Measurements from ENCODE around the gene CDH13. TPM values are rescaled to one million over a fixed set of nuclear protein-coding genes. Genes with fewer than 3 reads are reported as not detected.

CDH13 gene
- total and polyA plus RNA-seq, 2 experiments from 2014 or later, result 1.6 to 4.4 TPM

GRCh38 chr16:83520596-83520995 is 893.8 kb downstream of the CDH13 start:
- no peaks in the 10 kb centered on the region for H3K79me2 ChIP-seq (replicated peaks; ENCODE audit: insufficient read depth)
- H3K27me3 ChIP-seq (ENCODE audit: insufficient read depth), result no peaks in the 10 kb centered on the region
- H3K9me3 Mint-ChIP-seq, result peaks cover 16% of the 10 kb centered on the region
- ATAC-seq (no peak), DNase-seq (ENCODE audit: low spot score) (no peak)
- no peaks in the 10 kb centered on the region for H3K36me3 ChIP-seq (ENCODE audit: insufficient read depth)
- H3K4me1 ChIP-seq (ENCODE audit: insufficient read depth), result no peaks in the 10 kb centered on the region
- H3K27me3 Mint-ChIP-seq (ENCODE audit: insufficient read depth, low read depth, poor library complexity), result no peaks in the 10 kb centered on the region
- H3K4me2 ChIP-seq, result no peak overlapping the region
- no peaks in the 10 kb centered on the region for H3K36me3 Mint-ChIP-seq (ENCODE audit: low read depth)
- H2AFZ ChIP-seq, result no peak overlapping the region
- no peak overlapping the region for H3K4me3 Mint-ChIP-seq
- H3K4me3 ChIP-seq, result no peak overlapping the region
- no peak overlapping the region for H3K27ac Mint-ChIP-seq
- 0 out of 2 replicates have a peak, but pooled peaks cover 3% of the 10 kb centered on the region for H3K9me2 ChIP-seq (ENCODE audit: insufficient read depth)
- H3K4me1 Mint-ChIP-seq, result no peaks in the 10 kb centered on the region
- H3F3A ChIP-seq (replicated peaks; ENCODE audit: low read depth), result no peaks in the 10 kb centered on the region
- TF ChIP-seq, protein P1, sequence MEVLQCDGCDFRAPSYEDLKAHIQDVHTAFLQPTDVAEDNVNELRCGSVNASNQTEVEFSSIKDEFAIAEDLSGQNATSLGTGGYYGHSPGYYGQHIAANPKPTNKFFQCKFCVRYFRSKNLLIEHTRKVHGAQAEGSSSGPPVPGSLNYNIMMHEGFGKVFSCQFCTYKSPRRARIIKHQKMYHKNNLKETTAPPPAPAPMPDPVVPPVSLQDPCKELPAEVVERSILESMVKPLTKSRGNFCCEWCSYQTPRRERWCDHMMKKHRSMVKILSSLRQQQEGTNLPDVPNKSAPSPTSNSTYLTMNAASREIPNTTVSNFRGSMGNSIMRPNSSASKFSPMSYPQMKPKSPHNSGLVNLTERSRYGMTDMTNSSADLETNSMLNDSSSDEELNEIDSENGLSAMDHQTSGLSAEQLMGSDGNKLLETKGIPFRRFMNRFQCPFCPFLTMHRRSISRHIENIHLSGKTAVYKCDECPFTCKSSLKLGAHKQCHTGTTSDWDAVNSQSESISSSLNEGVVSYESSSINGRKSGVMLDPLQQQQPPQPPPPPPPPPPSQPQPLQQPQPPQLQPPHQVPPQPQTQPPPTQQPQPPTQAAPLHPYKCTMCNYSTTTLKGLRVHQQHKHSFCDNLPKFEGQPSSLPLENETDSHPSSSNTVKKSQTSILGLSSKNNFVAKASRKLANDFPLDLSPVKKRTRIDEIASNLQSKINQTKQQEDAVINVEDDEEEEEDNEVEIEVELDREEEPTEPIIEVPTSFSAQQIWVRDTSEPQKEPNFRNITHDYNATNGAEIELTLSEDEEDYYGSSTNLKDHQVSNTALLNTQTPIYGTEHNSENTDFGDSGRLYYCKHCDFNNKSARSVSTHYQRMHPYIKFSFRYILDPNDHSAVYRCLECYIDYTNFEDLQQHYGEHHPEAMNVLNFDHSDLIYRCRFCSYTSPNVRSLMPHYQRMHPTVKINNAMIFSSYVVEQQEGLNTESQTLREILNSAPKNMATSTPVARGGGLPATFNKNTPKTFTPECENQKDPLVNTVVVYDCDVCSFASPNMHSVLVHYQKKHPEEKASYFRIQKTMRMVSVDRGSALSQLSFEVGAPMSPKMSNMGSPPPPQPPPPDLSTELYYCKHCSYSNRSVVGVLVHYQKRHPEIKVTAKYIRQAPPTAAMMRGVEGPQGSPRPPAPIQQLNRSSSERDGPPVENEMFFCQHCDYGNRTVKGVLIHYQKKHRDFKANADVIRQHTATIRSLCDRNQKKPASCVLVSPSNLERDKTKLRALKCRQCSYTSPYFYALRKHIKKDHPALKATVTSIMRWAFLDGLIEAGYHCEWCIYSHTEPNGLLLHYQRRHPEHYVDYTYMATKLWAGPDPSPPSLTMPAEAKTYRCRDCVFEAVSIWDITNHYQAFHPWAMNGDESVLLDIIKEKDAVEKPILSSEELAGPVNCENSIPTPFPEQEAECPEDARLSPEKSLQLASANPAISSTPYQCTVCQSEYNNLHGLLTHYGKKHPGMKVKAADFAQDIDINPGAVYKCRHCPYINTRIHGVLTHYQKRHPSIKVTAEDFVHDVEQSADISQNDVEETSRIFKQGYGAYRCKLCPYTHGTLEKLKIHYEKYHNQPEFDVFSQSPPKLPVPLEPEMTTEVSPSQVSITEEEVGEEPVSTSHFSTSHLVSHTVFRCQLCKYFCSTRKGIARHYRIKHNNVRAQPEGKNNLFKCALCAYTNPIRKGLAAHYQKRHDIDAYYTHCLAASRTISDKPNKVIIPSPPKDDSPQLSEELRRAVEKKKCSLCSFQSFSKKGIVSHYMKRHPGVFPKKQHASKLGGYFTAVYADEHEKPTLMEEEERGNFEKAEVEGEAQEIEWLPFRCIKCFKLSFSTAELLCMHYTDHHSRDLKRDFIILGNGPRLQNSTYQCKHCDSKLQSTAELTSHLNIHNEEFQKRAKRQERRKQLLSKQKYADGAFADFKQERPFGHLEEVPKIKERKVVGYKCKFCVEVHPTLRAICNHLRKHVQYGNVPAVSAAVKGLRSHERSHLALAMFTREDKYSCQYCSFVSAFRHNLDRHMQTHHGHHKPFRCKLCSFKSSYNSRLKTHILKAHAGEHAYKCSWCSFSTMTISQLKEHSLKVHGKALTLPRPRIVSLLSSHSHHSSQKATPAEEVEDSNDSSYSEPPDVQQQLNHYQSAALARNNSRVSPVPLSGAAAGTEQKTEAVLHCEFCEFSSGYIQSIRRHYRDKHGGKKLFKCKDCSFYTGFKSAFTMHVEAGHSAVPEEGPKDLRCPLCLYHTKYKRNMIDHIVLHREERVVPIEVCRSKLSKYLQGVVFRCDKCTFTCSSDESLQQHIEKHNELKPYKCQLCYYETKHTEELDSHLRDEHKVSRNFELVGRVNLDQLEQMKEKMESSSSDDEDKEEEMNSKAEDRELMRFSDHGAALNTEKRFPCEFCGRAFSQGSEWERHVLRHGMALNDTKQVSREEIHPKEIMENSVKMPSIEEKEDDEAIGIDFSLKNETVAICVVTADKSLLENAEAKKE (CRISPR knock-in tag; IDR thresholded peaks at IDR 0.05), result no peak
- no peak for TF ChIP-seq ZNF331 (CRISPR knock-in tag; IDR thresholded peaks at IDR 0.05; ENCODE audit: low read depth)
- no peak overlapping the region for H3K27ac ChIP-seq (ENCODE audit: low read depth)
- no peaks in the 10 kb centered on the region for H4K20me1 ChIP-seq (replicated peaks; ENCODE audit: insufficient read depth)

DNA sequence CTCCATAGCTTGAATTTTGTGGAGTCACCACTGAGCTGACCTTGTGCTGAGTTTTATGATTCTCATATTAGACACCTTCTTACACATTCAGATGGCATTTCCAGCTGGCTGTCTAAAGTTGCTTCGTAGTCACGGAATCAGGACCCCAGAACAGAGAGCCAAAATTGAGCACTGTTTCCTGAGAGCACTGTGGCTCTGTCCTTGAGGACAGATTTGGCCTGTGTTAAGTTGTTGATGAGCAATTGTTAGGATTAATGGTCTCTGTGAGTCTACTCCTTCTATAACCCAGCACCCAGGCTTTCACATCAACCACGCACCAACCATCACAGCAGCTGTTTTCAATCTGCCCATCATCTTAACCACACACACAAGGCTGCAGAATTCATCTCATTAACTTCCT is 903.5 kb downstream of the CDH13 start:
- H3K4me3 Mint-ChIP-seq, result no peak overlapping the region
- ATAC-seq (no peak), DNase-seq (ENCODE audit: low spot score) (no peak)
- Histone ChIP-seq H3K27me3 (ENCODE audit: insufficient read depth) (no peaks in the 10 kb centered on the region), H3K4me2 (no peak overlapping the region), H3K4me3 (no peak overlapping the region), H3K36me3 (ENCODE audit: insufficient read depth) (no peaks in the 10 kb centered on the region), H3F3A (replicated peaks; ENCODE audit: low read depth) (no peaks in the 10 kb centered on the region), H3K27ac (ENCODE audit: low read depth) (no peak overlapping the region), H2AFZ (no peak overlapping the region), H3K9me2 (ENCODE audit: insufficient read depth) (no peaks in the 10 kb centered on the region), H4K20me1 (replicated peaks; ENCODE audit: insufficient read depth) (no peaks in the 10 kb centered on the region), H3K79me2 (replicated peaks; ENCODE audit: insufficient read depth) (no peaks in the 10 kb centered on the region), H3K4me1 (ENCODE audit: insufficient read depth) (no peaks in the 10 kb centered on the region)
- H3K36me3 Mint-ChIP-seq (ENCODE audit: low read depth), result no peaks in the 10 kb centered on the region; the same call in 2 of the 3 replicates
- H3K27ac Mint-ChIP-seq, result no peak overlapping the region
- H3K4me1 Mint-ChIP-seq, result no peaks in the 10 kb centered on the region
- no peaks in the 10 kb centered on the region for H3K27me3 Mint-ChIP-seq (ENCODE audit: insufficient read depth, low read depth, poor library complexity)
- no peaks in the 10 kb centered on the region; the same call in 2 of the 3 replicates for H3K9me3 Mint-ChIP-seq
- TF ChIP-seq, protein P1 (CRISPR knock-in tag; IDR thresholded peaks at IDR 0.05), result no peak
- TF ChIP-seq, protein P2, sequence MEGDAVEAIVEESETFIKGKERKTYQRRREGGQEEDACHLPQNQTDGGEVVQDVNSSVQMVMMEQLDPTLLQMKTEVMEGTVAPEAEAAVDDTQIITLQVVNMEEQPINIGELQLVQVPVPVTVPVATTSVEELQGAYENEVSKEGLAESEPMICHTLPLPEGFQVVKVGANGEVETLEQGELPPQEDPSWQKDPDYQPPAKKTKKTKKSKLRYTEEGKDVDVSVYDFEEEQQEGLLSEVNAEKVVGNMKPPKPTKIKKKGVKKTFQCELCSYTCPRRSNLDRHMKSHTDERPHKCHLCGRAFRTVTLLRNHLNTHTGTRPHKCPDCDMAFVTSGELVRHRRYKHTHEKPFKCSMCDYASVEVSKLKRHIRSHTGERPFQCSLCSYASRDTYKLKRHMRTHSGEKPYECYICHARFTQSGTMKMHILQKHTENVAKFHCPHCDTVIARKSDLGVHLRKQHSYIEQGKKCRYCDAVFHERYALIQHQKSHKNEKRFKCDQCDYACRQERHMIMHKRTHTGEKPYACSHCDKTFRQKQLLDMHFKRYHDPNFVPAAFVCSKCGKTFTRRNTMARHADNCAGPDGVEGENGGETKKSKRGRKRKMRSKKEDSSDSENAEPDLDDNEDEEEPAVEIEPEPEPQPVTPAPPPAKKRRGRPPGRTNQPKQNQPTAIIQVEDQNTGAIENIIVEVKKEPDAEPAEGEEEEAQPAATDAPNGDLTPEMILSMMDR (conservative IDR thresholded peaks at IDR 0.05; ENCODE audit: low read depth in 2 of 2), result no peak
- TF ChIP-seq CREB1 (CRISPR knock-in tag; IDR thresholded peaks at IDR 0.05; ENCODE audit: low read depth), result no peak

Data from GM23338 (cell line).